NB4 (cell line): ENCODE data around the gene IFI16.

Experiments used
- MYC ChIP-seq: IDR thresholded peaks from 2 replicates; pipeline ENCODE4 v1.6.1; 2011; ENCODE audit warnings: low read depth, low read length
- POLR2A ChIP-seq: IDR thresholded peaks from 2 replicates; pipeline ENCODE4 v1.6.1; 2011; ENCODE audit warnings: mild to moderate bottlenecking; ENCODE audit not compliant: insufficient read length; ENCODE audit errors: extremely low read depth
- TF ChIP-seq, protein P1 (sequence below): IDR thresholded peaks from one replicate; pipeline ENCODE4 v1.5.1; 2012; ENCODE audit warnings: low read depth, low read length

DNA sequence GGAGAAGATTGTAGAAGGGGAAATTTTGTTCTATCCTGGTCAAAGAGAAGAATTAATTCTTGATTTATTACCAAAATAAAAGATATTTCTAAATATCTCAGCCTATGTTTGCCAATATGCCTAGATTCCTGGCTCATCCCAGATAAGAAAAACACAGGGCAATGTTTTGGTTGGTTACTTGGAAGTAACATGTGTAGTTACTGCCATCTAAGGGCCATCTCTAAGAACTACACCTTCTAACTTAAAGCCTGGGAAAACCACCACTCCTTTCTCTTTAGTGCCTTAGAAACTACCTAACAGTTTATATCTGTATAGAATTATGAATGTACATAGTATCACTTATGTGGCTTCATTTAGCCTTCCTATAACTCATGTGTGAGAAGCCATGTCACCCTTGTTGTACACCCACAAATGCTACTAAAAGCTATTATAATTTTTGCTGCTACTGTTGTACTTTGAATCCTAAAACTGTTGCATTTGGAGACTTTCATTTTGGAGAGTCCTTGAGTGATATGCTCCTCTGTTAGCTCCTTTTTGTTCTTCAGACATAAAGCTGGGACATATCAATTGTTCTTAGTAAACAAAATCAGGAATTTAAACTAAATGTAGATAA is 62.4 kb downstream of the IFI16 start:
- no peak for TF ChIP-seq POLR2A
- TF ChIP-seq, protein P1, sequence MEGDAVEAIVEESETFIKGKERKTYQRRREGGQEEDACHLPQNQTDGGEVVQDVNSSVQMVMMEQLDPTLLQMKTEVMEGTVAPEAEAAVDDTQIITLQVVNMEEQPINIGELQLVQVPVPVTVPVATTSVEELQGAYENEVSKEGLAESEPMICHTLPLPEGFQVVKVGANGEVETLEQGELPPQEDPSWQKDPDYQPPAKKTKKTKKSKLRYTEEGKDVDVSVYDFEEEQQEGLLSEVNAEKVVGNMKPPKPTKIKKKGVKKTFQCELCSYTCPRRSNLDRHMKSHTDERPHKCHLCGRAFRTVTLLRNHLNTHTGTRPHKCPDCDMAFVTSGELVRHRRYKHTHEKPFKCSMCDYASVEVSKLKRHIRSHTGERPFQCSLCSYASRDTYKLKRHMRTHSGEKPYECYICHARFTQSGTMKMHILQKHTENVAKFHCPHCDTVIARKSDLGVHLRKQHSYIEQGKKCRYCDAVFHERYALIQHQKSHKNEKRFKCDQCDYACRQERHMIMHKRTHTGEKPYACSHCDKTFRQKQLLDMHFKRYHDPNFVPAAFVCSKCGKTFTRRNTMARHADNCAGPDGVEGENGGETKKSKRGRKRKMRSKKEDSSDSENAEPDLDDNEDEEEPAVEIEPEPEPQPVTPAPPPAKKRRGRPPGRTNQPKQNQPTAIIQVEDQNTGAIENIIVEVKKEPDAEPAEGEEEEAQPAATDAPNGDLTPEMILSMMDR: peak; percentile 50
- no peak for TF ChIP-seq MYC
